PFSK-1 (cell line): ENCODE data around the gene SEC62.

Experiments used
- FOXP2 ChIP-seq: optimal IDR thresholded peaks from 2 replicates; pipeline ENCODE3; 2011; ENCODE audit warnings: borderline replicate concordance, control low read depth, inconsistent platforms; ENCODE audit not compliant: insufficient read depth; ENCODE audit errors: extremely low read length, extremely low read depth
- POLR2AphosphoS5 ChIP-seq: IDR thresholded peaks from 2 replicates; pipeline ENCODE4 v1.6.1; 2012; ENCODE audit warnings: low read depth, mild to moderate bottlenecking, control low read depth, low read length, moderate library complexity
- SIN3A ChIP-seq: IDR thresholded peaks from 2 replicates; pipeline ENCODE4 v1.6.1; 2012; ENCODE audit warnings: mild to moderate bottlenecking, low read length, moderate library complexity, borderline replicate concordance; ENCODE audit not compliant: insufficient read depth
- TAF1 ChIP-seq: IDR thresholded peaks from 2 replicates; pipeline ENCODE4 v1.6.1; 2012; ENCODE audit warnings: low read length, control low read depth, borderline replicate concordance; ENCODE audit not compliant: insufficient read depth
- TF ChIP-seq, protein P1 (sequence below), 2 experiments: IDR thresholded peaks; 2 replicates each; pipeline versions ENCODE4 v1.6.1 to v1.8.0; 2011 to 2012; ENCODE audit warnings: low read depth in 2 of 2, low read length in 2 of 2, control low read depth in 1 of 2, inconsistent platforms in 1 of 2, mild to moderate bottlenecking in 1 of 2, moderate library complexity in 1 of 2; ENCODE audit not compliant: insufficient read depth in 1 of 2

SEC62 gene

DNA sequence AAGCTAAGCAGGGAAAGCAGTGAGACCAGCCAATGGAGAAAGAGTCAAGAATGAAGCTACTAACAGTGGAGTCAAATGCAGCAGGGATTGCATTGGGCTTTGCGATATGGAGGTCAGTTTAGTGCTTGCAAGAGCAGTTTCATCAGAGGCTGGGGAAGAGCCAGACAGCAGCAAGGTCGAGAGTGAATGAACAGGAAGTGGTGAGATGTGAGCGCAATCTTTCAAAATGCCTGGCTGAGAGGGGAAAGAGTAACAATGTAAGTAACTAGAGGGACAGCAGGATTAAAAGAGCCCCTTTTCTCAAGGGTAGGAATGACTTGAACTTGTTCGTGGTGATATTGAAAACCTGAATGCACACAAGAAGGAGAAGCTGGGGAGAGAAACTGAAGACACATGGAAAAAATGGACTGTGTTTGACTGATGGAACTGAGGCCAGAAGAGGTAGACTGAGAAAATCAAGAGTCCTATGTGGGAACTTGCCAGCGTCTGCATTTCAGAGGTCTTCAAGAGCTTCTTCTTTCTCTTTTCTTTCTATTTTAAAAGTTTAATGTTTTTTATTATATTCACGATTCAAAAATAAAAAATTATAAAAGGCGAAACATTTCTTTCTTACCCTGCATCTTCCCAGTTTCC, 40.5 kb downstream of the SEC62 start:
- TF ChIP-seq SIN3A, result no peak
- no peak for TF ChIP-seq FOXP2
- TF ChIP-seq, protein P1, sequence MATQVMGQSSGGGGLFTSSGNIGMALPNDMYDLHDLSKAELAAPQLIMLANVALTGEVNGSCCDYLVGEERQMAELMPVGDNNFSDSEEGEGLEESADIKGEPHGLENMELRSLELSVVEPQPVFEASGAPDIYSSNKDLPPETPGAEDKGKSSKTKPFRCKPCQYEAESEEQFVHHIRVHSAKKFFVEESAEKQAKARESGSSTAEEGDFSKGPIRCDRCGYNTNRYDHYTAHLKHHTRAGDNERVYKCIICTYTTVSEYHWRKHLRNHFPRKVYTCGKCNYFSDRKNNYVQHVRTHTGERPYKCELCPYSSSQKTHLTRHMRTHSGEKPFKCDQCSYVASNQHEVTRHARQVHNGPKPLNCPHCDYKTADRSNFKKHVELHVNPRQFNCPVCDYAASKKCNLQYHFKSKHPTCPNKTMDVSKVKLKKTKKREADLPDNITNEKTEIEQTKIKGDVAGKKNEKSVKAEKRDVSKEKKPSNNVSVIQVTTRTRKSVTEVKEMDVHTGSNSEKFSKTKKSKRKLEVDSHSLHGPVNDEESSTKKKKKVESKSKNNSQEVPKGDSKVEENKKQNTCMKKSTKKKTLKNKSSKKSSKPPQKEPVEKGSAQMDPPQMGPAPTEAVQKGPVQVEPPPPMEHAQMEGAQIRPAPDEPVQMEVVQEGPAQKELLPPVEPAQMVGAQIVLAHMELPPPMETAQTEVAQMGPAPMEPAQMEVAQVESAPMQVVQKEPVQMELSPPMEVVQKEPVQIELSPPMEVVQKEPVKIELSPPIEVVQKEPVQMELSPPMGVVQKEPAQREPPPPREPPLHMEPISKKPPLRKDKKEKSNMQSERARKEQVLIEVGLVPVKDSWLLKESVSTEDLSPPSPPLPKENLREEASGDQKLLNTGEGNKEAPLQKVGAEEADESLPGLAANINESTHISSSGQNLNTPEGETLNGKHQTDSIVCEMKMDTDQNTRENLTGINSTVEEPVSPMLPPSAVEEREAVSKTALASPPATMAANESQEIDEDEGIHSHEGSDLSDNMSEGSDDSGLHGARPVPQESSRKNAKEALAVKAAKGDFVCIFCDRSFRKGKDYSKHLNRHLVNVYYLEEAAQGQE (IDR thresholded peaks at IDR 0.05; ENCODE audit: insufficient read depth in 1 of 2, low read depth in 2 of 2, low read length in 2 of 2), result no peak
- TF ChIP-seq POLR2AphosphoS5, result no peak
- no peak for TF ChIP-seq TAF1

DNA sequence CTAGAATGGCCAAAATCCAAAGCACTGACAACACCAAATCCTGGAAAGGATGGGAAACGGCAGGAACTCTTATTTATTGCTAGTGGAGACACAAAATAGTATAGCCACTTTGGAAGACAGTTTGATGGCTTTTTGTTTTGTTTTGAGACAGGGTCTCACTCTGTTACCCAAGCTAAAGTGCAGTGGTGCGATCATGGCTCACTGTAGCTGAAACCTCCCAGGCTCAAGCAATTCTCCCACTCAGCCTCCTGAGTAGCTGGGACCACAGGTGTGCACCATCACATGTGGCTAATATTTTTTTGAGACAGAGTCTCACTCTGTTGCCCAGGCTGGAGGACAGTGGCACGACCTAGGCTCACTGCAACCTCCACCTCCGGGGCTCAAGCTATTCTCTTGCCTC, 43.9 kb downstream of the SEC62 start:
- TF ChIP-seq FOXP2 (no peak), SIN3A (no peak), TAF1 (no peak), POLR2AphosphoS5 (no peak)
- TF ChIP-seq, protein P1 (IDR thresholded peaks at IDR 0.05; ENCODE audit: insufficient read depth in 1 of 2, low read depth in 2 of 2, low read length in 2 of 2), result no peak

DNA sequence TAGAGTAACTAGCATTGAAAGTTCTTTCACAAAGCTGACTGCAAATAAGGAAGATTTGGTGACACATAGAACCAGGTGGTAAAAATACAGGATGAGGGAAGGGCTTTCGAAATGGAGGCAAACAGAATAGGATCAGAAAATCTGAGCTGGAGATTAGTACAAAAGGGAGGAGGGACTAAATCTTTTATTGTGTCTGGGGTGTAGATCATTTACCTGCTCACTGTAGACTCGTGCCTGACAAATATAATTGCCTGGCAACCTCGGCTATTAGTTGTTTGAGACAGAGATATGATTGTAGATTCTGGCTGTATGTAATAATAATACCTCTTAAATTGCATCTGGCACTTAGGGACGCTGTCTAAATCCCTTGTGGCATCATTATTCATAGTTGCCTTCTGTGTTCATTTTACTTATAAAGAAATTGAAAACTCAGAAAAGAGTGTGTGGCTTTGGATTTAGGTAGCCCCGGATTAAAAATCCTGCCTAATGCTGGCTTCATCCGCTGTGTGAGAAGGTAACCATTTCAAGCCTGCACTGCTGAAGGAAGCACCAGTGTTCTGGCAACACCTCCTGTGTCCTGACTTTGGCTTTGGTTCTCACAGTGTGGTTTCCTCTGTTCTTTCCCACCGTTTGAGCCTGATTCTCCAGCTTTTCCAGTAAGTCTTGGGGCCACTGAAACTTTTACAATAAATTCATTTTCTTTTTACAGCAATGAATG, 46.2 kb downstream of the SEC62 start:
- no peak for TF ChIP-seq SIN3A
- no peak for TF ChIP-seq TAF1
- no peak for TF ChIP-seq POLR2AphosphoS5
- TF ChIP-seq, protein P1 (IDR thresholded peaks at IDR 0.05; ENCODE audit: insufficient read depth in 1 of 2, low read depth in 2 of 2, low read length in 2 of 2), result no peak
- TF ChIP-seq FOXP2, result no peak

DNA sequence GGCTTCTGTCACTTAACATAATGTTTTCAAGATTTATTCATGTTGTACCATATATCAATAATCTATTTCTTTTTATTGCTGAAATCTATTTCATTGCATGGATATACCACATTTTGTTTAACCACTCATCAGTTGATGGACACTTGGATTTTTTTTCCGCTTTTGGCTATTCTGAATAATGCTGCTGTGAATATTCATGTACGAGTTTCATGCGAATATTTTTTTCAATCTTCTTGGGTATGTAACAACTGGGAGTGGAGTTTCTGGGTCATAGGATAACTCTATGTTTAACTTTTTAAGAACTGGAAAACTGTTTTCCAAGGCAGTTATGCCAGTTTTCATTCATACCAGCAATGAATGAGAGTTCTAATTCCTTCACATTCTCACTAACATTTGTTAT, 49.5 kb downstream of the SEC62 start:
- TF ChIP-seq TAF1 (no peak), POLR2AphosphoS5 (no peak), SIN3A (no peak), FOXP2 (no peak)
- TF ChIP-seq, protein P1 (IDR thresholded peaks at IDR 0.05; ENCODE audit: insufficient read depth in 1 of 2, low read depth in 2 of 2, low read length in 2 of 2), result no peak
